Measurements from ENCODE around the gene ZNF486.
"Not testable (repeated sequence)": the region's sequence is repeated elsewhere in the genome, so short reads cannot be mapped to it uniquely, and the experiment has no call there.

The ZNF486 gene

DNA sequence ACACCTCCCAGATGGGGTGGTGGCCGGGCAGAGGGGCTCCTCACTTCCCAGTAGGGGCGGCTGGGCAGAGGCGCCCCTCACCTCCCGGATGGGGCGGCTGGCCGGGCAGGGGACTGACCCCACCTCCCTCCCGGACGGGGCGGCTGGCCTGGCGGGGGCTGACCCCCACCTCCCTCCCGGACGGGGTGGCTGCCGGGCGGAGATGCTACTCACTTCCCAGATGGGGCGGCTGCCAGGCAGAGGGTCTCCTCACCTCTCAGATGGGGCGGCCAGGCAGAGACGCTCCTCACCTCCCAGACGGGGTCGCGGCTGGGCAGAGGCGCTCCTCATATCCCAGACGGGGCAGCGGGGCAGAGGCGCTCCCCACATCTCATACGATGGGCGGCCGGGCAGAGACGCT is 8.8 kb downstream of the ZNF486 start:
- H3K27ac Mint-ChIP-seq; H3K4me3 Mint-ChIP-seq; ATAC-seq (replicated peaks); H3K27me3 Mint-ChIP-seq; H3K9me3 Mint-ChIP-seq; DNase-seq: not testable (repeated sequence)
- H3K4me1 Mint-ChIP-seq, result peaks cover 16 to 19% of the 10 kb centered on the region in 2 donors
- H3K36me3 Mint-ChIP-seq, result peaks cover 62 to 66% of the 10 kb centered on the region in 2 donors

DNA sequence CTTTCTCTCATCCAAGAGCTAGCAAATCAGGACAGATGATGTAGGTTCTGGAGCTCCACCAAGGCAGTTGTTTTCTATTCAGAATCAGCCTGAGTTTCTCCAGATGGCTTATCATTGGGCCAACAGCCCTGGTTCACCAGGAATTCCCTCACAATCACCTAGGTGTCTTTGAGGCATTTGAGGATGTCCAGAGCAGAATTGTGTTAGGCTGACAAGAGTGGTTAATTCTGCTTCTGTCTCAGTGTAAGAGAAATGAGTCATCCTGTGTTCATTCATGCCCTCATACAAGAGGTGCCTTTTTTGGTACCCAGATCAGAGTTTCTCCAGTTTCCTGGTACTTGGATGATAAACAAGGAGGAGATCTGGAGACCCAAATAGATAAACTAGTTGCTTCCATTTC is 12.9 kb downstream of the ZNF486 start:
- H3K36me3 Mint-ChIP-seq, result peaks cover 35 to 47% of the 10 kb centered on the region in 2 donors
- H3K4me1 Mint-ChIP-seq; DNase-seq; ATAC-seq (replicated peaks); H3K4me3 Mint-ChIP-seq; H3K27me3 Mint-ChIP-seq; H3K27ac Mint-ChIP-seq; H3K9me3 Mint-ChIP-seq: not testable (repeated sequence)

DNA sequence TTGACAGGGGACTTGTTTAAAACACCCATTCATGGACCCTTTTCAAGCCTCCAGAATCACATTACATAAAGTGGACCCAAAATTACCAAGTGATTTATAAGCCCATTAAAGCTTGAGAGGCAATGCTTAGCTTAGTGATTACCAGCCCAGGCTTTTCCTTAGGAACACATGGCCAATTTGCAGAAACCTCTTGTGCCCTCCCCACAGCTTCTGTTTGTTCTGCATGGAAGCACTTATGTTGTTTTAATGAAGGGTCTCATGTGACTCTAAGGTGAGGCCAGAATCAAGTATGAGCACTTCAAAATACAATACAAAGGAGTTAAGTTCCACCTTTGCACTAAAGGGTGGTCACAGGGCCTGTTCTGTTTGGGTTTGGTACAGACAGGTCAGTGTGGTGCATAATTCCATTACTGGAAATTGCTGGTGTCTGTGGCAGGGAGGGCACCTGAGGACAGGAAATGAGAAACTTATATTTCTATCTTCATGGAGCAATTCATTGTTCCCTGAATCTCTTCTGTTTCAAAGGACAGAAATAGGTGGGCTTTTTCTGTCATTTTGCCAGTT is 15.3 kb downstream of the ZNF486 start:
- peaks cover 32 to 48% of the 10 kb centered on the region in 2 donors for H3K36me3 Mint-ChIP-seq
- no peak overlapping the region for H3K27ac Mint-ChIP-seq
- no peaks in the 10 kb centered on the region for H3K27me3 Mint-ChIP-seq

DNA sequence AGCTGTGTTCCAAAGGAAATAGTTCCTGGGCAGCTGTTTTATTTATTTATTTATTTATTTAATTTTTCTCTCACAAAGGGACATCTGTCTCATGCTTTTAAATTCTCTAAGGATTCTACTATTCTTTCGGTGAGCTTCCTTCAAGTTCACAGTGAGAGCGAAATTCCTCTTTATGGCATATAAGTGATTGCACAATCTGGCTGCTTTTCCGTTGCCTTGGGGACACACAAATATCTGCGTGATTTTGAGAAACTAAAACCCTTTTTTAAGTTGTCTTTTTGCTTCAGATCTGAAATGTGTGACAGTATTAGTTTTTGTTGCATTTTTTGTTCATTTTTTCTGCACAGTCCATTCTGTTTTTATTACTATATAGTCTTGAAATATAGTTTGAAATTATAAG is 19.2 kb downstream of the ZNF486 start:
- Mint-ChIP-seq H3K4me3 (no peak overlapping the region), H3K27me3 (no peaks in the 10 kb centered on the region), H3K36me3 (peaks cover 40 to 53% of the 10 kb centered on the region in 2 donors), H3K9me3 (peaks cover 0 to 5% of the 10 kb centered on the region in 2 donors), H3K27ac (no peak overlapping the region), H3K4me1 (no peaks in the 10 kb centered on the region)
- ATAC-seq (replicated peaks), result no peak
- DNase-seq, result no peak

More for the DNA sequence above, 15.3 kb downstream of the ZNF486 start:
- peaks cover 0 to 2% of the 10 kb centered on the region in 2 donors for H3K9me3 Mint-ChIP-seq
- H3K4me3 Mint-ChIP-seq, result no peak overlapping the region
- peaks cover 6 to 7% of the 10 kb centered on the region in 2 donors for H3K4me1 Mint-ChIP-seq
- ATAC-seq (replicated peaks) (no peak), DNase-seq (no peak)

DNA sequence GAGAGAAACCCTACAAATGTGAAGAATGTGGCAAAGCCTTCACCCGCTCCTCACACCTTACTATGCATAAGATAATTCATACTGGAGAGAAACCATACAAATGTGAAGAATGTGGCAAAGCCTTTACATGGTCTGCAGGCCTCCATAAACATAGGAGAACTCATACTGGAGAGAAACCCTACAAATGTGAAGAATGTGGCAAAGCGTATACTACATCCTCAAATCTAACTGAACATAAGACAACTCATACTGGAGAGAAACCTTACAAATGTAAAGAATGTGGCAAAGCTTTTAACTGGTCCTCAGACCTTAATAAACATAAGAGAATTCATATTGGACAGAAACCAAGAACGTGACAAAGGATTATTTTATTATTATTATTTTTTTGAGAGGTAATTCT is 30.7 kb downstream of the ZNF486 start:
- ATAC-seq (replicated peaks) (no peak), DNase-seq (no peak)
- H3K27me3 Mint-ChIP-seq, result no peaks in the 10 kb centered on the region
- H3K4me3 Mint-ChIP-seq, result no peak overlapping the region
- H3K4me1 Mint-ChIP-seq, result no peaks in the 10 kb centered on the region
- H3K9me3 Mint-ChIP-seq, result peaks cover 4 to 16% of the 10 kb centered on the region in 2 donors
- no peak overlapping the region for H3K27ac Mint-ChIP-seq
- H3K36me3 Mint-ChIP-seq, result peaks cover 43 to 70% of the 10 kb centered on the region in 2 donors

DNA sequence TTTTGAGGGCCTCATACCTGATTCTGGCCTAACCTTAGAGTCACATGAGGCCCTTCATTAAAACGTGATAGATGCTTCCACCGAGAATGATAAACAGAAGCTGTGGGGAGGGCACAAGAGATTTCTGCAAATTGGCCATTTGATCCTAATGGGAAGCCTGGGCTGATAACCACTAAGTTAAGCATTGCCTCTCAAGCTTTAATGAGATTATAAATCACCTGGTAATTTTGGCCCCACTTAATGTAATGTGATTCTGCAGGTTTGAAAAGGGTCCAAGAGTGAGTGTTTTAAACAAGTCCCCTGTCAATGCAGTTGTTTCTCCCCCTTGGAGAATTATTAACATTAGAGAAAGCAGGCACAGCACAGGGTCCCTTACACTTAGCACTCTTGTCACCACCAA is 42.0 kb downstream of the ZNF486 start:
- peaks cover 4 to 5% of the 10 kb centered on the region in 2 donors for H3K9me3 Mint-ChIP-seq
- no peak overlapping the region for H3K27ac Mint-ChIP-seq
- H3K4me3 Mint-ChIP-seq, result no peak overlapping the region
- no peak for DNase-seq
- no peaks in the 10 kb centered on the region for H3K4me1 Mint-ChIP-seq
- ATAC-seq (replicated peaks), result no peak
- H3K27me3 Mint-ChIP-seq, result no peaks in the 10 kb centered on the region
- H3K36me3 Mint-ChIP-seq, result peaks cover 8 to 11% of the 10 kb centered on the region in 2 donors

DNA sequence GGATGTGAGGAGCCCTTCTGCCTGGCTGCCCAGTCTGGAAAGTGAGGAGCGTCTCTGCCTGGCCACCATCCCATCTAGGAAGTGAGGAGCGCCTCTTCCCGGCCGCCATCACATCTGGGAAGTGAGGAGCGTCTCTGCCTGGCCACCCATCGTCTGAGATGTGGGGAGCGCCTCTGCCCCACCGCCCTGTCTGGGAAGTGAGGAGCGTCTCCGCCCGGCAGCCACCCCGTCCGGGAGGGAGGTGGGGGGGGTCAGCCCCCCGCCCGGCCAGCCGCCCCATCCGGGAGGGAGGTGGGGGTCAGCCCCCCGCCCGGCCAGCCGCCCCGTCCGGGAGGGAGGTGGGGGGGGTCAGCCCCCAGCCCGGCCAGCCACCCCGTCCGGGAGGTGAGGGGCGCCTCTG is 47.4 kb downstream of the ZNF486 start:
- H3K27ac Mint-ChIP-seq; H3K4me3 Mint-ChIP-seq; H3K4me1 Mint-ChIP-seq; DNase-seq; H3K9me3 Mint-ChIP-seq; H3K27me3 Mint-ChIP-seq; ATAC-seq (replicated peaks): not testable (repeated sequence)
- peaks cover 22% of the 10 kb centered on the region in 2 donors for H3K36me3 Mint-ChIP-seq

DNA sequence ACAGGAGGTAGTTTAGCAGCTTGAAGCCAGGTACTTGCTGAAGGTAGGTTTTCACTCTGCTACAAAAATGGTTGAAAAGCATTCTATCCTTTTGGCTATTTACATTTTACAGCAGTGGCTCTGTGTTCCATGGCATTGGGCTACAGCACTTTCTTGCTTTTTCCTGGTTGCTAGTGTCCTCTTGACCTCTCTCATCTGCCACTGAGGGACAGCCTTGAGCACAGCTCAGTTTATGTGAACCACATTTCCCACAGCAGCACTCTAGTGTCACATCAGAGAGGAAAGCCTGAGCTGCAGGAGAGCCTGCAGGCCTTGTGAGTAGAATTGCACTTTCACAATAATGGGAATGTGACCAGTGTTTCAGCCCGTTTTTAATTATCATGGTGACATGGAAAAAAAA is 54.6 kb downstream of the ZNF486 start:
- H3K9me3 Mint-ChIP-seq; DNase-seq; H3K4me1 Mint-ChIP-seq; H3K27me3 Mint-ChIP-seq; ATAC-seq (replicated peaks); H3K27ac Mint-ChIP-seq; H3K4me3 Mint-ChIP-seq: not testable (repeated sequence)
- peaks cover 8 to 11% of the 10 kb centered on the region in 2 donors for H3K36me3 Mint-ChIP-seq

DNA sequence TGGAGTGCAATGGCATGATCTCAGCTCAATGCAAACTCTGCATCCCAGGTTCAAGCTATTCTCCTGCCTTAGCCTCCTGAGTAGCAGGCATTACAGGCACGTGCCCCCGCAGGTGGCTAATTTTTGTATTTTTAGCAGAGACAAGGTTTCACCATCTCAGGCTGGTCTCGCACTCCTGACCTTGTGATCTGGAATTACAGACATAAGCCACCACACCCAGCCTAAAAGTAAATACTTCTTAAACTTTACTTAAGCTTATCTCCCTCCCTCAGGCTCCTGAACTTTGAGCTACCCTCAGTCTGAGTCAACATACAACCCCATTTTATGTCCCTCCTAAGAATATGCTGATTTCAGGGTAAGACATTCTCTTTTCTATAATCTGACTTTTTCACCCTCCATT is 66.1 kb downstream of the ZNF486 start:
- DNase-seq (no peak), ATAC-seq (replicated peaks) (no peak)
- peaks cover 8 to 9% of the 10 kb centered on the region in 2 donors for H3K4me1 Mint-ChIP-seq
- peaks cover 47 to 49% of the 10 kb centered on the region in 2 donors for H3K36me3 Mint-ChIP-seq
- H3K27me3 Mint-ChIP-seq, result no peaks in the 10 kb centered on the region
- no peak overlapping the region for H3K4me3 Mint-ChIP-seq
- peaks cover 5 to 14% of the 10 kb centered on the region in 2 donors for H3K9me3 Mint-ChIP-seq
- no peak overlapping the region for H3K27ac Mint-ChIP-seq

DNA sequence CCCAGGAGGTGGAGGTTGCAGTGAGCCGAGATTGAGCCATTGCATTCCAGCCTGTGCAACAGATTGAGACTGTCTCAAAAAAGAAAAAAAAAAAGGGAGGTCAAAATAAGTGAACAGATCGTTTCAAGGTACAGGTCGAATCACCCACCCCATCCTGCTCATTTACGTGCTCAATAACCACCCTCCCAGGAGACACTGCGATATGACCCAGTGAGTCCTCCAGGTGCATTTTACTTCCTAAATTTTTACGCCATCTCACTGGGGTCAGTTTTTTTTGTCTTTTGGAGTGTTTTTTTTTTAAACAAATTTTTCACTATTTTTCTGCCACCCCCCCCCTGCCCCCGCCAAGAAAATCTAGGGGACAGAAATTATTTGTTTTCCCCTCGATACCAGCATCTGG is 68.1 kb downstream of the ZNF486 start:
- Mint-ChIP-seq H3K4me1 (peaks cover 10 to 12% of the 10 kb centered on the region in 2 donors), H3K27ac (no peak overlapping the region), H3K9me3 (peaks cover 0 to 6% of the 10 kb centered on the region in 2 donors), H3K4me3 (no peak overlapping the region), H3K36me3 (peaks cover 29 to 31% of the 10 kb centered on the region in 2 donors), H3K27me3 (no peaks in the 10 kb centered on the region)
- ATAC-seq (replicated peaks) (no peak), DNase-seq (no peak)

DNA sequence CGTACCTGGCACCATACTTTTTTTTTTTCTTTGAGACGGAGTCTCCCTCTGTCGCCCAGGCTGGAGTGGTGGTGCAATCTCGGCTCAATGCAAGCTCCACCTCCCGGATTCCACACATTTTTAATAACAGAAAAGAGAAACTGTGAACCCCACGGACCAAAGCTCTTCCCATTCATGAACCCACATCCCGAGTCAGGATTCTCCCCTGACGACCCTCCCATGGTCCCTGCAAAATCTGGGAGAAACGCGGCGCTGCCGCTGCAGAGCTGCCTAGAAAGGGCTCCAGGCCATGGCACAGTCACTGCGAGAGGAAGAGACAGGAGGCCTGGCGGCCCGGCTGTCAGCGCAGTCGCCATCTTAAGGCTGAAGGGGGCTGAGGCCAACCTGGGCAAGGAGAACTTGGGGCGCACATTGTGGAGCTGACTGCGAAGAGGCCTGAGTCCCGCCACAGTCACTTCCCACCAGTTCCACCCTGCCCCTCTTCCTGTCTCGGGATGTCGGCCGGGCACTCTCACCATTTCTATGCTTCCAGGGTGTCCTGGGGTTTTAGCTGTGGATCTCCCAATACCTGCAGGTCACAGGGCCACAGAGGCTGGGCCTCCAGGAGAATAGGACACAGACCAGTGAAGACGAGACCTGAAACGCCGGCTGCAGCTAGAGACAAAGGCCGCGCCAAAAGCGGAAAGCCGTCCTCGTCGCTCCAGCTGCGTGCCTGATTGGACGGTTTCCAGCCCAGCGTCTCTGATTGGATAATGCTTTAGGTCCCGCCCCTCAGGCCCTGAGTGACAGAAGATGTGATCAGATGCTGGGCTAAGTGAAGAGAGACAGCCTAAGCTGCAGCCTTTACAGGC is 71.0 kb downstream of the ZNF486 start:
- DNase-seq (peak; percentile 92), ATAC-seq (replicated peaks) (peak; percentile 95 to 98)
- no peaks in the 10 kb centered on the region for H3K27me3 Mint-ChIP-seq
- H3K9me3 Mint-ChIP-seq, result peaks cover 0 to 2% of the 10 kb centered on the region in 2 donors
- peaks cover 8 to 11% of the 10 kb centered on the region in 2 donors for H3K36me3 Mint-ChIP-seq
- peak overlapping the region; percentile 99 to 100 for H3K4me3 Mint-ChIP-seq
- H3K4me1 Mint-ChIP-seq, result peaks cover 10 to 12% of the 10 kb centered on the region in 2 donors
- peak overlapping the region; percentile 97 for H3K27ac Mint-ChIP-seq

DNA sequence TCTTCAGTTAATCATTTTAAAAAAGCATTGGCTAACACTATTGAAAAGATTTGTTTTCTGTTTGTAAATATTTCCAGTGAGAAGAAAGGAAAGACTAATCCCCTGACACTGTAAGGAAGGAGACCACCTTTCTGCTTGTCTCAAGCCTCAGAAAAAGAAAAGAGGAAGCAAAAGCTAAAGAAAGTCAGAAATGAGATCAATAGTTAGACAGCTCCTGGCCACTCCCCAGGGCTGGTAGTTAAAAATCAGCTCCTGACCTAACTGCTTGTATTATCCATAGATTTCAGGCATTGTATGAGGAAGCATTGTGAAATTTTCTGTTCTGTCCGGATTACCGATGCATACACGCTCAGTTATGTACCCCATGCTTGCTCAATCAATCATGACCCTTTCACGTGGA is 76.6 kb downstream of the ZNF486 start:
- no peaks in the 10 kb centered on the region for H3K9me3 Mint-ChIP-seq
- H3K4me3 Mint-ChIP-seq, result no peak overlapping the region
- H3K27ac Mint-ChIP-seq, result no peak overlapping the region
- no peaks in the 10 kb centered on the region for H3K36me3 Mint-ChIP-seq
- ATAC-seq (replicated peaks) (peak; percentile 52 to 66), DNase-seq (no peak)
- H3K4me1 Mint-ChIP-seq, result peaks cover 4 to 11% of the 10 kb centered on the region in 2 donors
- H3K27me3 Mint-ChIP-seq, result no peaks in the 10 kb centered on the region

DNA sequence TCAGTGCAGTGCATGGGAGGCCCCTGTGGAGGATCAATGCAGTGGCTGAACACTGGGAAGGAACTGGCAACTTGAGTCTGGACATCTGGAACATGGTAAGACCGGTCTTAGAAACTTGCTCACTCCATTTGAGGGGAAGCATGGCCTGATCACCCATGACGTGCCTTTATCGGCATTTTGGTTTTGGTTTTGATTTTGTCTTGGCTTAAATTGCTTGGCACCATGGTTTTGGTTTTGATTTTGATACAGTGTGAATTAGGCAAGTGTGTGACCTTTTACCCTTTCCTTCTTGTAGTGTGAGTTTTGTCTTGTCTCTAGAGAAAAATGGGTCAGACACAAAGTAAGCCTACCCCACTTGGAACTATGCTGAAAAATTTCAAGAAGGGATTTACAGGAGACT is 77.3 kb downstream of the ZNF486 start:
- no peak for DNase-seq
- peak; percentile 36 to 67 for ATAC-seq (replicated peaks)
- Mint-ChIP-seq H3K27ac (peak overlapping the region; percentile 70), H3K36me3 (no peaks in the 10 kb centered on the region), H3K4me3 (peak overlapping the region in 1 of 2 donors; percentile 20), H3K9me3 (no peaks in the 10 kb centered on the region), H3K4me1 (peaks cover 4 to 11% of the 10 kb centered on the region in 2 donors), H3K27me3 (no peaks in the 10 kb centered on the region)

DNA sequence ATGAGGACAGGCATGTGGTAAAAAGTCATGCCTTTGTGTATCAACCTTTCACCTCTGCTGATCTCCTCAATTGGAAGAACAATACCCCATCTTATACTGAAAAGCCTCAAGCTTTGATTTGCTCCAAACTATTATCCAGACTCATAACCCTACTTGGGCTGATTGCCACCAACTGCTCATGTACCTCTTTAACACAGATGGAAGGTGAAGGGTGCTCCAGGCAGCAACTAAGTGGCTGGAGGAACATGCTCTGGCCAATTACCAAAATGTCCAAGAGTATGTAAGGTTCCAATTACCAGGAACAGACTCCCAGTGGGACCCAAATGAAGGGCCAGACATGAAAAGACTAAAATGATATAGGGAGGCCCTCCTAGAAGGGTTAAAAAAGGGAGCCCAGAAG is 78.3 kb downstream of the ZNF486 start:
- Mint-ChIP-seq H3K27ac (no peak overlapping the region), H3K4me1 (peaks cover 4 to 11% of the 10 kb centered on the region in 2 donors), H3K9me3 (no peaks in the 10 kb centered on the region), H3K36me3 (no peaks in the 10 kb centered on the region), H3K4me3 (no peak overlapping the region), H3K27me3 (no peaks in the 10 kb centered on the region)
- ATAC-seq (replicated peaks) (no peak), DNase-seq (no peak)

All from stimulated activated naive B cell treated with anti-CD40 and anti-IgM and Interleukin-4, amounts not matched to agents 10 μg/mL and 1 μg/mL and 100 μg/mL, for 72 hours (primary cell).